SK-N-SH treated with all-trans-retinoic acid at 6 μM for 48 hours (cell line): ENCODE measurements around the gene CTNNA3.

Experiments used
- CREB5 ChIP-seq: fragments of 250-450 bp; sonication (Bioruptor Pico); IDR thresholded peaks from 2 replicates; pipeline ENCODE4 v1.5.1; 2020; ENCODE audit warnings: low read depth, mild to moderate bottlenecking, moderate library complexity
- CSDC2 ChIP-seq: fragments of 250-450 bp; sonication (Bioruptor Pico); IDR thresholded peaks from 2 replicates; pipeline ENCODE4 v1.5.0; 2020; ENCODE audit warnings: mild to moderate bottlenecking, moderate library complexity
- GLIS3 ChIP-seq: fragments of 250-450 bp; sonication (Bioruptor Pico); IDR thresholded peaks from 2 replicates; pipeline ENCODE4 v1.5.0; 2020; ENCODE audit warnings: mild to moderate bottlenecking, moderate library complexity
- PATZ1 ChIP-seq: fragments of 250-450 bp; sonication (Bioruptor Pico); IDR thresholded peaks from 2 replicates; pipeline ENCODE4 v1.8.0; 2020; ENCODE audit warnings: mild to moderate bottlenecking, moderate library complexity, borderline replicate concordance
- POU6F1 ChIP-seq: fragments of 250-450 bp; sonication (Bioruptor Pico); IDR thresholded peaks from 2 replicates; pipeline ENCODE4 v1.8.0; 2021; ENCODE audit warnings: low read depth, mild to moderate bottlenecking, moderate library complexity, borderline replicate concordance
- RARB ChIP-seq: fragments of 250-450 bp; sonication (Bioruptor Pico); IDR thresholded peaks from 2 replicates; pipeline ENCODE4 v1.8.0; 2021; ENCODE audit warnings: mild to moderate bottlenecking, moderate library complexity
- TCF4 ChIP-seq: fragments of 250-450 bp; sonication (Bioruptor Pico); IDR thresholded peaks from 2 replicates; pipeline ENCODE4 v1.8.0; 2021; ENCODE audit warnings: mild to moderate bottlenecking, moderate library complexity, borderline replicate concordance
- TSHZ2 ChIP-seq: fragments of 250-450 bp; sonication (Bioruptor Pico); IDR thresholded peaks from 2 replicates; pipeline ENCODE4 v1.5.0; 2020; ENCODE audit warnings: mild to moderate bottlenecking, moderate library complexity
- ZC3H10 ChIP-seq: fragments of 250-450 bp; sonication (Bioruptor Pico); IDR thresholded peaks from 2 replicates; pipeline ENCODE4 v1.5.1; 2021; ENCODE audit warnings: mild to moderate bottlenecking, moderate library complexity
- ZFP30 ChIP-seq: fragments of 450-650 bp; formaldehyde crosslinking; IDR thresholded peaks from 2 replicates; pipeline ENCODE4 v1.5.0; 2022; ENCODE audit warnings: mild to moderate bottlenecking, moderate library complexity

GRCh38 chr10:67171970-67172369 is 524.0 kb downstream of the CTNNA3 start:
- TF ChIP-seq CSDC2 (CRISPR knock-in tag) (no peak), TCF4 (CRISPR knock-in tag) (no peak), RARB (no peak), PATZ1 (CRISPR knock-in tag) (no peak), ZC3H10 (CRISPR knock-in tag) (no peak), TSHZ2 (no peak), GLIS3 (no peak), ZFP30 (CRISPR knock-in tag) (no peak), POU6F1 (CRISPR knock-in tag) (no peak), CREB5 (CRISPR knock-in tag) (no peak)
